GM12878 (cell line): ENCODE measurements around the gene SPAG9. TPM values are rescaled to one million over a fixed set of nuclear protein-coding genes. Genes with fewer than 3 reads are reported as not detected.

Source experiments
- ATAC-seq: fragments of 200-7000 bp; cut with Tn5 transposase; 3 replicates; pipeline ENCODE4 v1.9.1; 2020; ENCODE audit warnings: mild to moderate bottlenecking, moderate library complexity
- BruUV-seq: library from RNA; stranded (reverse); fragments of 400-500 nt; replicated peaks from 2 replicates; lab custom pipeline; 2021; lab: Mats Ljungman, UMichigan
- CTCF ChIA-PET: fragments of 300-600 bp; sonication (Branson Sonifier 250); formaldehyde crosslinking; extraction: SDS; loops from one replicate; lab custom pipeline; 2021; ENCODE audit warnings: inconsistent platforms; lab: Yijun Ruan, JAX
- POLR2A ChIA-PET: fragments of 350-600 bp; formaldehyde crosslinking; extraction: SDS; loops from one replicate; lab custom pipeline; 2021; ENCODE audit warnings: inconsistent platforms; lab: Charles Lee
- RAD21 ChIA-PET: fragments of 300-600 bp; sonication (Branson Sonifier 250); formaldehyde crosslinking; loops from one replicate; lab custom pipeline; 2023; ENCODE audit warnings: antibody characterized with exemption; ENCODE audit not compliant: unreplicated experiment; lab: Charles Lee
- SMC1A ChIA-PET: fragments of 300-600 bp; sonication (Branson Sonifier 250); formaldehyde crosslinking; loops from one replicate; lab custom pipeline; 2023; ENCODE audit not compliant: unreplicated experiment, uncharacterized antibody; lab: Charles Lee
- DNase-seq: peaks from one replicate; pipeline ENCODE4 v3.0.0-alpha.2; 2011; ENCODE audit warnings: low read depth, low spot score
- FAIRE-seq: peaks from 3 replicates; lab custom pipeline; 2011; peaks lifted over from hg19 to GRCh38; lab: Jason Lieb, UNC
- H2AFZ ChIP-seq: 2 replicates; pipeline ENCODE4 v1.6.0; 2011; ENCODE audit warnings: low read depth, low read length, control low read depth; ENCODE audit not compliant: control insufficient read depth
- H3K27ac ChIP-seq: 2 replicates; pipeline ENCODE4 v1.5.1; 2011; ENCODE audit warnings: control low read depth; ENCODE audit not compliant: control insufficient read depth, insufficient read depth
- H3K27me3 ChIP-seq, 2 experiments: replicated peaks in 1 of 2; 2 replicates each; pipeline versions ENCODE4 v1.6.0 to v1.6.1; 2011; ENCODE audit warnings: low read length in 1 of 2; ENCODE audit not compliant: control insufficient read depth in 2 of 2, insufficient read depth in 2 of 2
- H3K36me3 ChIP-seq, 2 experiments: 2 replicates each; pipeline ENCODE4 v1.5.1; 2011; ENCODE audit warnings: low read length in 1 of 2; ENCODE audit not compliant: control insufficient read depth in 2 of 2, insufficient read depth in 2 of 2
- H3K4me1 ChIP-seq: 2 replicates; pipeline ENCODE4 v1.6.1; 2011; ENCODE audit warnings: mild to moderate bottlenecking, low read length, moderate library complexity, mixed read lengths; ENCODE audit not compliant: control insufficient read depth, insufficient read depth
- H3K4me2 ChIP-seq: 2 replicates; pipeline ENCODE4 v1.6.0; 2011; ENCODE audit warnings: control low read depth; ENCODE audit not compliant: control insufficient read depth, insufficient read depth
- H3K4me3 ChIP-seq: fragments of 200-600 bp; sonication (generic); 2 replicates; pipeline ENCODE4 v1.5.1; 2016
- H3K79me2 ChIP-seq: 2 replicates; pipeline ENCODE4 v1.6.0; 2011; ENCODE audit warnings: low read length; ENCODE audit not compliant: control insufficient read depth, insufficient read depth
- H3K9ac ChIP-seq: 2 replicates; pipeline ENCODE4 v1.8.0; 2011; ENCODE audit warnings: low read length, control low read depth, mixed read lengths; ENCODE audit not compliant: control insufficient read depth, insufficient read depth
- H3K9me3 ChIP-seq: replicated peaks from 3 replicates; pipeline ENCODE4 v1.5.1; 2011; ENCODE audit warnings: mild to moderate bottlenecking, low read length; ENCODE audit not compliant: control insufficient read depth, insufficient read depth
- H4K20me1 ChIP-seq: 2 replicates; pipeline ENCODE4 v1.6.0; 2011; ENCODE audit not compliant: control insufficient read depth, insufficient read depth
- EZH2 ChIP-seq: IDR thresholded peaks from 2 replicates; pipeline ENCODE4 v1.6.1; 2012; ENCODE audit warnings: low read depth, mild to moderate bottlenecking, control low read depth, inconsistent platforms, low read length, borderline replicate concordance; ENCODE audit not compliant: control insufficient read depth
- HDGF ChIP-seq: fragments of 450-650 bp; IDR thresholded peaks from 2 replicates; pipeline ENCODE4 v1.6.1; 2016; ENCODE audit warnings: antibody characterized with exemption
- KLF5 ChIP-seq: fragments of 450-650 bp; IDR thresholded peaks from 2 replicates; pipeline ENCODE4 v1.6.1; 2014; ENCODE audit warnings: mild to moderate bottlenecking; ENCODE audit not compliant: partially characterized antibody
- SIN3A ChIP-seq: IDR thresholded peaks from 2 replicates; pipeline ENCODE4 v1.6.1; 2012; ENCODE audit warnings: low read depth, low read length, improper control_type of control experiment
- ZNF274 ChIP-seq: IDR thresholded peaks from one replicate; pipeline ENCODE4 v1.8.0; 2011; ENCODE audit not compliant: insufficient read length, insufficient read depth
- ZNF622 ChIP-seq: fragments of 450-650 bp; IDR thresholded peaks from 2 replicates; pipeline ENCODE4 v1.6.1; 2017; ENCODE audit warnings: mild to moderate bottlenecking, inconsistent platforms
- ZZZ3 ChIP-seq: IDR thresholded peaks from 2 replicates; pipeline ENCODE4 v1.6.1; 2011; ENCODE audit warnings: low read depth; ENCODE audit not compliant: control insufficient read depth, insufficient read length
- WGBS: methylation state at CpG from one replicate; pipeline ENCODE4 v1.1.6; 2016; ENCODE audit warnings: low lambda C conversion rate; ENCODE audit not compliant: insufficient replicate concordance, insufficient coverage; ENCODE audit errors: missing lambda C conversion rate; 5-methylcytosine and 5-hydroxymethylcytosine counted together
- in situ Hi-C: fragments of 300-500 bp; cut with MboI; formaldehyde crosslinking; loops from 9 replicates; pipeline ENCODE4 v1.14.3; 2018; ENCODE audit warnings: mixed read lengths
- intact Hi-C: fragments of 100-400 bp; cut with micrococcal nuclease; formaldehyde crosslinking; loops from one replicate; pipeline ENCODE4 v1.14.2; 2022; ENCODE audit not compliant: unreplicated experiment
- polyA plus RNA-seq, 11 experiments: library from polyadenylated mRNA; depleted of rRNA in 4 of 11; unstranded in 6 of 11; stranded (reverse) in 5 of 11; fragments of >200 nt; fragmentation: Nextera tagmentation in 4 of 11; fragmentation: Illumina TruSeq in 1 of 11; extraction: Ambion mirVana in 4 of 11; extraction: Trizol in 1 of 11; gene quantifications; 1 replicate in 1 of 11; 2 replicates in 10 of 11; pipeline versions ENCODE4 v1.2.1 to v1.2.3, GENCODE V29; 2011 to 2016; ENCODE audit warnings: inconsistent platforms in 2 of 11, missing spikeins in 2 of 11, low read depth in 1 of 11
- total RNA-seq, 4 experiments: library from RNA; depleted of rRNA in 3 of 4; stranded (reverse); fragments of >200 nt in 3 of 4; fragmentation: Illumina TruSeq in 1 of 4; extraction: Trizol in 1 of 4; gene quantifications; 2 replicates each; pipeline versions ENCODE4 v1.2.1 to v1.2.3, GENCODE V29; 2013 to 2021
- TF ChIP-seq, protein P1 (sequence below): IDR thresholded peaks from 2 replicates; pipeline ENCODE4 v1.6.1; 2012; ENCODE audit warnings: low read depth, low read length, improper control_type of control experiment
- TF ChIP-seq, protein P2 (sequence below): fragments of 450-650 bp; IDR thresholded peaks from 2 replicates; pipeline ENCODE4 v1.6.1; 2017; ENCODE audit warnings: low read depth, mild to moderate bottlenecking, moderate library complexity
- TF ChIP-seq, protein P3 (sequence below): fragments of 450-650 bp; IDR thresholded peaks from 2 replicates; pipeline ENCODE4 v1.6.1; 2016; ENCODE audit warnings: mild to moderate bottlenecking
- TF ChIP-seq, protein P4 (sequence below): IDR thresholded peaks from 2 replicates; pipeline ENCODE4 v1.6.1; 2011; ENCODE audit warnings: low read depth, mild to moderate bottlenecking, low read length, moderate library complexity, borderline replicate concordance; ENCODE audit errors: extremely low read depth

The SPAG9 gene
- total and polyA plus RNA-seq, 10 of the 15 experiments (the other 5 are each of a cell fraction or from before 2014, with no cell fraction given), result 6.6 to 42.0 (median 24.9) TPM

DNA sequence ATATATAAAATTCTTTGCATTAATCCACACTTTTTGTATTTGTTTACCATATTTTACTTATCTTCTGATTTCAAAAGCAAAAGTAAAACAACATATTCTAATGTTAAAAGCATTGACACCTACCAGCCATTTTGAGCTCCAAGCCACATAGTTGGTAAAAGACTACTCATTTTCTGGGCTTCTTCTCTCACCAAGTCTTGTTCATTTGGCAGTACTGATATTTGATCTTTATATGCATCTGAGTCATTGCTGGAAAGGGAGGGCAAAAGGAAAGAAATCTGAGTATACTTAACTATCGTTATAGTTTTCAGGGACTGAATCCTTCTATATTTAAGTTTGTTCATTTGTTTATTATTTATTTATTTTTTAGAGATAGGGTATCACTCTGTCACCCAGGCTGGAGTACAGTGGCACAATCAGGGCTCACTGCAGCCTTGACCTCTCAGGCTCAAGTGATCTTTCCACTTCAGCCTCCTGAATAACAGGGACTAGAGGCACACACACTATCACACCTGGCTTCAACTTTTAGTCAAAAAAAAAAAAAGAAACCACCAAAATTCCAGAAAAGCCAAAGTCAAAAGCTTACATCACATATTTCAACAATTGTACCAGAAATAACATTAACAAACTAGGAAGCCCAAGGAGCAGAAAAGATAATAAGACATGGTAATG, 133.5 kb downstream of the SPAG9 start:
- TF ChIP-seq ZZZ3, result no peak
- no peak for TF ChIP-seq HDGF
- TF ChIP-seq ZNF274, result no peak
- RAD21 ChIA-PET, result interaction anchor here (1.5 kb wide), 1 partner anchor 13 kb away, joined by 3 read pairs; no protein-coding TSS in a partner anchor
- no peaks in the 10 kb centered on the region for H3K9me3 ChIP-seq
- no peak for ATAC-seq
- POLR2A ChIA-PET, result no interaction called here
- H2AFZ ChIP-seq, result no peak overlapping the region
- DNase-seq, result no peak
- no peak overlapping the region for H3K27ac ChIP-seq
- CTCF ChIA-PET, result no interaction called here
- SMC1A ChIA-PET, result no interaction called here
- H3K4me1 ChIP-seq, result no peaks in the 10 kb centered on the region
- H3K9ac ChIP-seq, result no peak overlapping the region
- WGBS, result 54% methylated on average over 1 of the region's 1 CpG
- FAIRE-seq, result no peak
- H3K4me3 ChIP-seq, result no peak overlapping the region
- no peaks in the 10 kb centered on the region for H3K27me3 ChIP-seq
- H4K20me1 ChIP-seq, result no peaks in the 10 kb centered on the region
- no peak overlapping the region for H3K4me2 ChIP-seq
- H3K79me2 ChIP-seq, result no peaks in the 10 kb centered on the region
- in situ Hi-C loops (no loop called here), intact Hi-C loops (no loop called here)
- no TSS peak for BruUV-seq
- peaks cover 4 to 10% of the 10 kb centered on the region in 2 experiments; a peak in 3 of 4 replicates for H3K36me3 ChIP-seq

DNA sequence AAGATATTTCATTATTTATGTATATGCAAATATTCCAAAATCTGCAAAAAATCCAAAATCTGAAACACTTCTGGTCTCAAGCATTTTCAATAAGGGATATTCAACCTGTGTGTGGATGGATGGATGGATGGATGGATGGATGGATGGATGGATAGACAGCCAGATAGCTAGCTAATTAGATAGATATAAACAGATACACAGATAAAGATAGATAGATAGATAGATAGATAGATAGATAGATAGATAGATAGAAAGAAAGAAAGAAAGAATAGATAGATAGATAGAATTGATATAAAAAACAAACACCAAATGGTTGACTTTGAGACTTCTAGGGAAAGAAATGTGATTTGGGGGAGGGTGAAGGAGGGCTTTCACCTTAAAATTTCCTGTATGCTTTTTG, 139.4 kb downstream of the SPAG9 start:
- no peak overlapping the region for H3K4me2 ChIP-seq
- CTCF ChIA-PET, result interaction anchor here (0.6 kb wide), 1 partner anchor 690 kb away, joined by 4 read pairs; no protein-coding TSS in a partner anchor
- no peaks in the 10 kb centered on the region for H4K20me1 ChIP-seq
- no peak overlapping the region for H2AFZ ChIP-seq
- intact Hi-C loops (no loop called here), in situ Hi-C loops (no loop called here)
- RAD21 ChIA-PET, result no interaction called here
- ATAC-seq, result no peak
- SMC1A ChIA-PET, result no interaction called here
- DNase-seq, result no peak
- no peak for FAIRE-seq
- POLR2A ChIA-PET, result interaction anchor here (0.6 kb wide), 1 partner anchor 162 kb away, joined by 6 read pairs; no protein-coding TSS in a partner anchor
- no peaks in the 10 kb centered on the region for H3K27me3 ChIP-seq
- no peak overlapping the region for H3K4me3 ChIP-seq
- no peaks in the 10 kb centered on the region for H3K79me2 ChIP-seq
- peaks cover 0 to 6% of the 10 kb centered on the region in 2 experiments; a peak in 3 of 4 replicates for H3K36me3 ChIP-seq
- BruUV-seq, result no TSS peak
- no peak overlapping the region for H3K9ac ChIP-seq
- no peaks in the 10 kb centered on the region for H3K9me3 ChIP-seq
- H3K4me1 ChIP-seq, result no peaks in the 10 kb centered on the region
- H3K27ac ChIP-seq, result no peak overlapping the region
- TF ChIP-seq, protein P1, sequence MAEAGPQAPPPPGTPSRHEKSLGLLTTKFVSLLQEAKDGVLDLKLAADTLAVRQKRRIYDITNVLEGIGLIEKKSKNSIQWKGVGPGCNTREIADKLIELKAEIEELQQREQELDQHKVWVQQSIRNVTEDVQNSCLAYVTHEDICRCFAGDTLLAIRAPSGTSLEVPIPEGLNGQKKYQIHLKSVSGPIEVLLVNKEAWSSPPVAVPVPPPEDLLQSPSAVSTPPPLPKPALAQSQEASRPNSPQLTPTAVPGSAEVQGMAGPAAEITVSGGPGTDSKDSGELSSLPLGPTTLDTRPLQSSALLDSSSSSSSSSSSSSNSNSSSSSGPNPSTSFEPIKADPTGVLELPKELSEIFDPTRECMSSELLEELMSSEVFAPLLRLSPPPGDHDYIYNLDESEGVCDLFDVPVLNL, result no peak
- TF ChIP-seq, protein P2, sequence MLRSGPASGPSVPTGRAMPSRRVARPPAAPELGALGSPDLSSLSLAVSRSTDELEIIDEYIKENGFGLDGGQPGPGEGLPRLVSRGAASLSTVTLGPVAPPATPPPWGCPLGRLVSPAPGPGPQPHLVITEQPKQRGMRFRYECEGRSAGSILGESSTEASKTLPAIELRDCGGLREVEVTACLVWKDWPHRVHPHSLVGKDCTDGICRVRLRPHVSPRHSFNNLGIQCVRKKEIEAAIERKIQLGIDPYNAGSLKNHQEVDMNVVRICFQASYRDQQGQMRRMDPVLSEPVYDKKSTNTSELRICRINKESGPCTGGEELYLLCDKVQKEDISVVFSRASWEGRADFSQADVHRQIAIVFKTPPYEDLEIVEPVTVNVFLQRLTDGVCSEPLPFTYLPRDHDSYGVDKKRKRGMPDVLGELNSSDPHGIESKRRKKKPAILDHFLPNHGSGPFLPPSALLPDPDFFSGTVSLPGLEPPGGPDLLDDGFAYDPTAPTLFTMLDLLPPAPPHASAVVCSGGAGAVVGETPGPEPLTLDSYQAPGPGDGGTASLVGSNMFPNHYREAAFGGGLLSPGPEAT, result no peak
- TF ChIP-seq SIN3A (no peak), KLF5 (no peak), ZNF622 (no peak), EZH2 (no peak)
- TF ChIP-seq, protein P3, sequence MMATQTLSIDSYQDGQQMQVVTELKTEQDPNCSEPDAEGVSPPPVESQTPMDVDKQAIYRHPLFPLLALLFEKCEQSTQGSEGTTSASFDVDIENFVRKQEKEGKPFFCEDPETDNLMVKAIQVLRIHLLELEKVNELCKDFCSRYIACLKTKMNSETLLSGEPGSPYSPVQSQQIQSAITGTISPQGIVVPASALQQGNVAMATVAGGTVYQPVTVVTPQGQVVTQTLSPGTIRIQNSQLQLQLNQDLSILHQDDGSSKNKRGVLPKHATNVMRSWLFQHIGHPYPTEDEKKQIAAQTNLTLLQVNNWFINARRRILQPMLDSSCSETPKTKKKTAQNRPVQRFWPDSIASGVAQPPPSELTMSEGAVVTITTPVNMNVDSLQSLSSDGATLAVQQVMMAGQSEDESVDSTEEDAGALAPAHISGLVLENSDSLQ, result no peak
- TF ChIP-seq, protein P4, sequence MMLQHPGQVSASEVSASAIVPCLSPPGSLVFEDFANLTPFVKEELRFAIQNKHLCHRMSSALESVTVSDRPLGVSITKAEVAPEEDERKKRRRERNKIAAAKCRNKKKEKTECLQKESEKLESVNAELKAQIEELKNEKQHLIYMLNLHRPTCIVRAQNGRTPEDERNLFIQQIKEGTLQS, result no peak
